ENCODE data around the gene PRPF40B.
A peak's percentile ranks its signal among the peaks of the same experiment; 100 is the strongest.

Gene PRPF40B

GRCh38 chr12:49612210-49612609 is 11.2 kb upstream of the PRPF40B start:
- Histone ChIP-seq H3K27me3 (ENCODE audit: control insufficient read depth, insufficient read depth, low read length) (no peaks in the 10 kb centered on the region), H3K4me3 (ENCODE audit: low read depth, low read length) (no peak overlapping the region), H3K4me1 (ENCODE audit: control insufficient read depth, insufficient read depth, low read length) (no peaks in the 10 kb centered on the region), H3K9ac (ENCODE audit: low read depth, low read length) (no peak overlapping the region), H3K36me3 (ENCODE audit: control insufficient read depth, insufficient read depth, low read length) (no peaks in the 10 kb centered on the region), H3K9me3 (ENCODE audit: control insufficient read depth, insufficient read depth, low read length) (no peaks in the 10 kb centered on the region)

DNA sequence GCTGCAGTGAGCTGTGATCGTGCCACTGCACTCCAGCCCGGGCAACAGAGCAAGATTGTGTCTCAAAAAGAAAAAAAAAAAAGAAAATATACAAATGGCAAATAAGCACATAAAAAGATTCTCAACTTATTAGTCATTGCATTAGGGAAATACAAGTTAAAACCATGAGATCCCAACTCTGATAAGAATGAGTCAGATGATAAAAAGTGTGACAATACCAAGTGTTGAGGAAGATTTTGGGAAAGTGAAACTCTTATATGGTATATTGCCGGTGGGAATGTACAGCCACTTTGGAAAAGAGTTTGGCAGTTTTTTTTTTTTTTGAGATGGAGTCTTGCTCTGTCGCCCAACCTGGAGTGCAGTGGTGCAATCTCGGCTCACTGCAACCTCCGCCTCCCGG is 7.6 kb upstream of the PRPF40B start:
- Histone ChIP-seq H3K27me3 (ENCODE audit: control insufficient read depth, insufficient read depth, low read length) (no peaks in the 10 kb centered on the region), H3K4me3 (ENCODE audit: low read depth, low read length) (no peak overlapping the region), H3K4me1 (ENCODE audit: control insufficient read depth, insufficient read depth, low read length) (peaks cover 2% of the 10 kb centered on the region)

GRCh38 chr12:49616533-49617219 is 6.7 kb upstream of the PRPF40B start:
- no peaks in the 10 kb centered on the region for H3K27me3 ChIP-seq (ENCODE audit: control insufficient read depth, insufficient read depth, low read length)
- H3K9me3 ChIP-seq (ENCODE audit: control insufficient read depth, insufficient read depth, low read length), result no peaks in the 10 kb centered on the region
- no peak overlapping the region for H3K9ac ChIP-seq (ENCODE audit: low read depth, low read length)
- H3K4me3 ChIP-seq (ENCODE audit: low read depth, low read length), result no peak overlapping the region
- H3K36me3 ChIP-seq (ENCODE audit: control insufficient read depth, insufficient read depth, low read length), result no peaks in the 10 kb centered on the region
- H3K4me1 ChIP-seq (ENCODE audit: control insufficient read depth, insufficient read depth, low read length), result peaks cover 5% of the 10 kb centered on the region

More for the DNA sequence above, 7.6 kb upstream of the PRPF40B start:
- H3K9ac ChIP-seq (ENCODE audit: low read depth, low read length), result no peak overlapping the region
- no peaks in the 10 kb centered on the region for H3K9me3 ChIP-seq (ENCODE audit: control insufficient read depth, insufficient read depth, low read length)
- no peaks in the 10 kb centered on the region for H3K36me3 ChIP-seq (ENCODE audit: control insufficient read depth, insufficient read depth, low read length)

DNA sequence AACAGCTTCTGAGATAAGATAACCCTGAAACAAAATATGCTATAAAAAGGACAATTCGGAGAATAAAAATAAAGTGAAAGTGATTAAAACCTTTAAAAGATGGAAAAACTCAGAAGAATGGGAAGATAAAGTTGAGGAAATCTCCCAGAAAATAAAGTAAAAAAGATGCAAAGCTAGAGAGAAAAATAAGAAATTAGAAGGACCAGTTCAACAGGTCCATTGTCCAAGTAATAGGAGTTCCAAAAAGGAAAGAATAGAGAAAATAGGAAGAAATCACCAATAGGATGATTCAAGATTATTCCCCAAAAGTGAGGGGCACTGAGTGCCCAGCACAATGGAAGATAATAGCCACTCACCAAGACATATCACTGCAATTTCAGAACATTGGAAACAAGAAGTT is 4.8 kb upstream of the PRPF40B start:
- H3K27me3 ChIP-seq (ENCODE audit: control insufficient read depth, insufficient read depth, low read length), result no peaks in the 10 kb centered on the region
- no peak overlapping the region for H3K4me3 ChIP-seq (ENCODE audit: low read depth, low read length)
- H3K4me1 ChIP-seq (ENCODE audit: control insufficient read depth, insufficient read depth, low read length), result peaks cover 9% of the 10 kb centered on the region
- H3K36me3 ChIP-seq (ENCODE audit: control insufficient read depth, insufficient read depth, low read length), result no peaks in the 10 kb centered on the region
- H3K9me3 ChIP-seq (ENCODE audit: control insufficient read depth, insufficient read depth, low read length), result no peaks in the 10 kb centered on the region
- H3K9ac ChIP-seq (ENCODE audit: low read depth, low read length), result no peak overlapping the region

DNA sequence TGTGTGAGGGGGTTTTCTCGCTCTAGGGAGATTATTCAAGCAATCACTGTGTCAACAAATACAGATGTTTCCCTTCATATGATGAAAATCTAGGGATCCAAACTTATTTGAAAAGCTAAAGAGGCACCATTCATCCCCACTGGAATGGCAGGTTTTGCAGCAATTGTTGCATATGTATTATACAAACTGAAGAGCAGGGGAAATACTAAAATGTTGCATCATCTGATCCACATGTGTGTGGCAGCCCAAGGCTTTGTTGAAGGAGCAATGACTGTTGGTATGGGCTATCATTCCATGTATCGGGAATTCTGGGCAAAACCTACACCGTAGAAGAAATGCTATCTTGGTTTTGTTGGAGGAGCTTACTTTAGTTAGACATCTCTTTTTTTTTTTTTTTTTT is 4.1 kb upstream of the PRPF40B start:
- Histone ChIP-seq H3K27me3 (ENCODE audit: control insufficient read depth, insufficient read depth, low read length) (no peaks in the 10 kb centered on the region), H3K9me3 (ENCODE audit: control insufficient read depth, insufficient read depth, low read length) (no peaks in the 10 kb centered on the region), H3K4me1 (ENCODE audit: control insufficient read depth, insufficient read depth, low read length) (peaks cover 9% of the 10 kb centered on the region), H3K4me3 (ENCODE audit: low read depth, low read length) (no peak overlapping the region), H3K9ac (ENCODE audit: low read depth, low read length) (no peak overlapping the region), H3K36me3 (ENCODE audit: control insufficient read depth, insufficient read depth, low read length) (no peaks in the 10 kb centered on the region)

DNA sequence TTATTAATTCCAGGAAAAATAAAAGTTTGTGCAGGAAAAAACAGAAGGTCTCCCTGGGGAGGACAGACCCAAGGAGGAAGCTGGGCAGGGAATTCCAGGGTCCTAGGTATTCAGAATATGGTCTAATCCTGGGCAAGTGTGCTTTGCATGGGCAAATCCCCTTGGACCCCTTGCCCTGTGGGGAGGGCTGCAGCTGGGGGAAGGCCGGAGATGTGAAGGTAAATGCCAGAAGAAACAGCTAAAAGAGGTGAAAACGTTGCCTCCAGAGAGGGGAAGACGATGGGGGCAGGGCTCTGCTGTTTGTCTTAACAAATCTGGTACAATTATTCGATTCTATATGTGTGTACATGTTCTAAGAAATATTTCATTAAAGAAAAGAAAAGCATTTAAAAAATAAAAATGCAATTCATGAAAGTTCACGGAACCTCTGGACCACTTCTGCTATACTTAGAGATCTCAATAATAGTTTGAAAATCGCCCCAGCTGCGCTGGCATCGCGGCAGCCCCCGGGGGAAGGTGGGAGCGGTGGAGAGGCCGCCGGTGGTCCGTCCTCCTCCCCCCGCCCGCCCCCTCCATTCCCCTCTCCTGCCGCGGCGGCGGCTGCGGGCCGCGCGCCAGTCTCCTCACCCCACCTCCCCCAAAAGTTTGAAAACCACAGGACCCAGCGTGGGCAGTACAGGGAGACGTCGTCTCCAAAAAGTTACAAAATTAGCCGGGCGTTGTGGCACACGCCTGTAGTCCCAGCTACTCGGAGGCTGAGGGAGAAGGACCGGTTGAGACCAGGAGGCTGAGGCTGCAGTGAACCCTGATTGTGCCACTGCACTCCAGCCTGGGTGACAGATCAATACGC is 1.5 kb upstream of the PRPF40B start:
- no peaks in the 10 kb centered on the region for H3K36me3 ChIP-seq (ENCODE audit: control insufficient read depth, insufficient read depth, low read length)
- H3K4me3 ChIP-seq (ENCODE audit: low read depth, low read length), result peak overlapping the region; percentile 83
- no peaks in the 10 kb centered on the region for H3K27me3 ChIP-seq (ENCODE audit: control insufficient read depth, insufficient read depth, low read length)
- no peaks in the 10 kb centered on the region for H3K9me3 ChIP-seq (ENCODE audit: control insufficient read depth, insufficient read depth, low read length)
- no peak overlapping the region for H3K9ac ChIP-seq (ENCODE audit: low read depth, low read length)
- peaks cover 12% of the 10 kb centered on the region for H3K4me1 ChIP-seq (ENCODE audit: control insufficient read depth, insufficient read depth, low read length)

DNA sequence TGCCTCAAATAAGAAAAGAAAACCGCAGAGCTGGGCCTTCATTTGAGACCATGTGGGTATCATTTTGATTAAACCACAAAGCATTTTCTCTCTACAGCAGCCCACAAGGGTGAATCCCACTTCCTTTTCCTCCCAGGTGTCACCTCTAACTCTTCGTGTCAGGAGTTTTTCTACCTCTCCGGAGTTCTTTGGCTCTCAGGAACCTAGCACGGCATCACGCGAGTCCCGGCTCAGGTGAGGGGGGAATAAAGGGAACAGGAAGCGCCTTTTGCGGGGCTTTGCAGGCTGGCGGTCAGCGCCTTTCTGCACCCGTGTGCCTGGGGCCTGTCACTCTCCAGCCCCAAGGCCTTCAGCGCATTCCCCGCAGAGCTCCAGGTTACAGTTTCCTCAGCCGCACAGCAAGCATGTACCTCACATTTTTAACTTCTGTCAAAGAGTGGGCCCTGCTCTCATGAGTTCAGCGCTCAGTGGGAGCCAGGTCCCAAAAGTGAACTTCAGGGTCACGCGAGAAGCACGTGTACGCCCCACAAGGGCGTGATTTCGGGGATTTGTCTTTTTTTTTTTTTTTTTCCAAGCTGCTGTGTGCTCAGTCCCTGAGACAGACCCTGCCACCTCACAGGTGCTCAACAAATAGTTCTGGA is 740 bp upstream of the PRPF40B start:
- H3K4me3 ChIP-seq (ENCODE audit: low read depth, low read length), result peak overlapping the region; percentile 83
- peak overlapping the region; percentile 71 for H3K9ac ChIP-seq (ENCODE audit: low read depth, low read length)
- no peaks in the 10 kb centered on the region for H3K36me3 ChIP-seq (ENCODE audit: control insufficient read depth, insufficient read depth, low read length)
- no peaks in the 10 kb centered on the region for H3K9me3 ChIP-seq (ENCODE audit: control insufficient read depth, insufficient read depth, low read length)
- H3K27me3 ChIP-seq (ENCODE audit: control insufficient read depth, insufficient read depth, low read length), result no peaks in the 10 kb centered on the region
- H3K4me1 ChIP-seq (ENCODE audit: control insufficient read depth, insufficient read depth, low read length), result peaks cover 12% of the 10 kb centered on the region

- H3K36me3 ChIP-seq (ENCODE audit: control insufficient read depth, insufficient read depth, low read length), result no peaks in the 10 kb centered on the region
- H3K9ac ChIP-seq (ENCODE audit: low read depth, low read length), result no peak overlapping the region
- no peaks in the 10 kb centered on the region for H3K27me3 ChIP-seq (ENCODE audit: control insufficient read depth, insufficient read depth, low read length)
- no peaks in the 10 kb centered on the region for H3K9me3 ChIP-seq (ENCODE audit: control insufficient read depth, insufficient read depth, low read length)
- peaks cover 10% of the 10 kb centered on the region for H3K4me1 ChIP-seq (ENCODE audit: control insufficient read depth, insufficient read depth, low read length)
- no peak overlapping the region for H3K4me3 ChIP-seq (ENCODE audit: low read depth, low read length)
Measured at GRCh38 chr12:49624921-49625577, 1.7 kb downstream of the PRPF40B start.

DNA sequence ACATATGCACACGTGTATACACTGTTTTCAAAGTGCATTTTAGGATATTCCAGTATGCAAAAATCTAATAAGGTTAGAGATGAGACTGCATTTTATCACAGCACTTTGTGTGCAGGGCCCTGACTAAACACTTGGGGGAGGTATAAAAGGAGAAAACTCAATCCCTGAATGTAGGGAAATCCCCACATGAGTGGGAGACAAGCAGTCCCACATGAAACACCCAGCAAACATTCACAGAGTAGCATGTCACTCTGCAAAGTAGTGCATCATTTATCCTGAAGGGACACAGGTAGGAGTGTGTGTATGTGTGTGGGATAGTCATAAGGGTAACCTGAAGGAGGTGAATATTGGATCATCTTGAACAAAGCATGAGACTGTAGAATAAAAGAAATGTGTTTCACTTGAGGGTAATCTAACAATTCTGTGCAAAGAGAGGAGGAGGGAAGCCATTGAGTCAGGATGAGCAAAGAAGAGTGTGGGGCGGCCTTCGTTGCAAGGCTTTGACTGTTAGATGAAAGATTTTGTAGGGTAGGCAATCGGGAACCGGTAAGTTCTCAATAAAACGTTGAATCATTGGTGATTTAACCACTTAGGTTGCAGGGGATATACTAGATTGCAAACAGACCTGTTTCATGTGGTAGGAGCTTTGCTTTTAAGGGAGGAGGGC is 2.9 kb downstream of the PRPF40B start:
- no peaks in the 10 kb centered on the region for H3K36me3 ChIP-seq (ENCODE audit: control insufficient read depth, insufficient read depth, low read length)
- H3K4me3 ChIP-seq (ENCODE audit: low read depth, low read length), result no peak overlapping the region
- peaks cover 10% of the 10 kb centered on the region for H3K4me1 ChIP-seq (ENCODE audit: control insufficient read depth, insufficient read depth, low read length)
- no peaks in the 10 kb centered on the region for H3K9me3 ChIP-seq (ENCODE audit: control insufficient read depth, insufficient read depth, low read length)
- H3K27me3 ChIP-seq (ENCODE audit: control insufficient read depth, insufficient read depth, low read length), result no peaks in the 10 kb centered on the region
- H3K9ac ChIP-seq (ENCODE audit: low read depth, low read length), result no peak overlapping the region

DNA sequence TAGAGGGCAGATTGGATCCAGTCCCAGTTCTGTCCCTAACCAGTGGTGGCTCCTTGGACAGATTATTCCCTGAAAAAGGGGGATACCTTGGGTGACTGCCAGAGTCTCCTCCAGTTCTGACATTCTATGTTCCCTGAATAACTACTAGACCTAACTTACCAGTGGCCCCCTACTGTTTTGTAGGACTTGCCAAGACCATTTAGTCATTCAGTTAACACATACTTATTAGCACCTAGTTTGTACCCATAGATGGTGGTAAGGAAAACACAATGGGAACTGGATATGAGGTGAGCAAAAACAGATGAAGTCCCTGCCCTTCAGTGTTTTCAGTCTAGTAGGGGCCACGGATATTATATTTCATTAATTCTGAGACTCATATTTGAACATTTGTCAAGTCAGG is 3.5 kb downstream of the PRPF40B start:
- Histone ChIP-seq H3K36me3 (ENCODE audit: control insufficient read depth, insufficient read depth, low read length) (peaks cover 2% of the 10 kb centered on the region), H3K4me1 (ENCODE audit: control insufficient read depth, insufficient read depth, low read length) (peaks cover 6% of the 10 kb centered on the region), H3K9ac (ENCODE audit: low read depth, low read length) (no peak overlapping the region), H3K27me3 (ENCODE audit: control insufficient read depth, insufficient read depth, low read length) (no peaks in the 10 kb centered on the region), H3K9me3 (ENCODE audit: control insufficient read depth, insufficient read depth, low read length) (no peaks in the 10 kb centered on the region), H3K4me3 (ENCODE audit: low read depth, low read length) (no peak overlapping the region)

DNA sequence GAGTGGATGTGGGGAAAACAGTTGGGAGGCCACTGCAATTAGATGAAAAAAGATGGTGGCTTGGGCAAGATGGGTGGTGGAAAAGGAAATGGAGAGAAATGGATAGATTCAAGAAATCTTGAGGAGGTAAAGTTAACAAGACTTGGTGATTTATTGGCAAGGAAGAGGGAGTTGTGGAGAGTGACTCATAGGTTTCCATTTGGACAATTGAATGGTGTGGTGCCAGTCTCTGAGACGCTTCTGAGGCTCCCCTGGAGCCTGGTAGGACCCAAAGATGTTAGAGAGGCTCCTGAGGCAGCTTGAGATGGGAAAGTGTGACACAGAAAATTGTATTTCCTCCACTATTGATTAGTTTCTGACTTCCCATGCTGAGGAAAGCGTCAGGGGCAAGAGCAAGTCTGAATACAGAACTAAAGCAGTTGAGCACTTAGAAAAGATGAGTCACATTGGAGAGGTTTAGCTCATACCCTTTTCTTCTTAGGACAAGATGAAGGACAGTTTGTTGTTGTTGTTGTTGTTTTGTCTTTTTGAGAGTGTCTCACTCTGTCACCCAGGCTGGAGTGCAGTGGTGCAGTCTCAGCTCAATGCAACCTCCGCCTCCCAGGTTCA is 4.5 kb downstream of the PRPF40B start:
- Histone ChIP-seq H3K4me3 (ENCODE audit: low read depth, low read length) (no peak overlapping the region), H3K9me3 (ENCODE audit: control insufficient read depth, insufficient read depth, low read length) (no peaks in the 10 kb centered on the region)

More for the DNA sequence above, 4.5 kb downstream of the PRPF40B start:
- H3K36me3 ChIP-seq (ENCODE audit: control insufficient read depth, insufficient read depth, low read length), result peaks cover 4% of the 10 kb centered on the region
- H3K27me3 ChIP-seq (ENCODE audit: control insufficient read depth, insufficient read depth, low read length), result no peaks in the 10 kb centered on the region
- H3K9ac ChIP-seq (ENCODE audit: low read depth, low read length), result no peak overlapping the region
- peaks cover 3% of the 10 kb centered on the region for H3K4me1 ChIP-seq (ENCODE audit: control insufficient read depth, insufficient read depth, low read length)
